HepG2 (cell line): ENCODE data around the gene CBX2. TPM values are rescaled to one million over a fixed set of nuclear protein-coding genes. Genes with fewer than 3 reads are reported as not detected.

ENCODE experiments used
- FOXC1 ChIP-seq: sonication (generic); formaldehyde crosslinking; IDR thresholded peaks from 2 replicates; pipeline ENCODE4 v1.8.0; 2022; ENCODE audit warnings: mild to moderate bottlenecking, missing genetic modification reagents, borderline replicate concordance
- FOXP1 ChIP-seq, 2 experiments: fragments of 450-650 bp in 1 of 2; IDR thresholded peaks; 2 replicates each; pipeline ENCODE4 v1.6.1; 2017 to 2018; ENCODE audit warnings: antibody characterized with exemption in 1 of 2
- HDAC1 ChIP-seq: sonication (generic); formaldehyde crosslinking; IDR thresholded peaks from 2 replicates; pipeline ENCODE4 v1.5.1; 2020; ENCODE audit warnings: mild to moderate bottlenecking, missing genetic modification reagents
- IRF2 ChIP-seq: IDR thresholded peaks from 2 replicates; pipeline ENCODE4 v1.6.1; 2018; ENCODE audit warnings: missing genetic modification reagents, missing compliant biosample characterization
- IRF9 ChIP-seq: sonication (generic); formaldehyde crosslinking; IDR thresholded peaks from 2 replicates; pipeline ENCODE4 v1.8.0; 2022; ENCODE audit warnings: missing genetic modification reagents, mild to moderate bottlenecking, borderline replicate concordance
- MATR3 ChIP-seq: sonication (generic); formaldehyde crosslinking; IDR thresholded peaks from 2 replicates; pipeline ENCODE4 v1.4.0; 2020; ENCODE audit warnings: missing genetic modification reagents
- NONO ChIP-seq, 2 experiments: fragments of 450-650 bp in 1 of 2; sonication (generic) in 1 of 2; formaldehyde crosslinking in 1 of 2; IDR thresholded peaks in 1 of 2; conservative IDR thresholded peaks in 1 of 2; 2 replicates each; pipeline versions ENCODE4 v1.6.1 to v1.8.0; 2017 to 2022; ENCODE audit warnings: mild to moderate bottlenecking in 1 of 2, missing genetic modification reagents in 1 of 2, moderate library complexity in 1 of 2
- PAXIP1 ChIP-seq: sonication (generic); formaldehyde crosslinking; conservative IDR thresholded peaks from 2 replicates; pipeline ENCODE4 v1.4.0; 2020; ENCODE audit warnings: mild to moderate bottlenecking, missing genetic modification reagents, moderate library complexity
- POLR2G ChIP-seq: fragments of 200-400 bp; formaldehyde crosslinking; IDR thresholded peaks from 2 replicates; pipeline ENCODE4 v1.6.1; 2018; ENCODE audit warnings: mild to moderate bottlenecking, low read depth, low read length, moderate library complexity
- RNF219 ChIP-seq: sonication (generic); formaldehyde crosslinking; IDR thresholded peaks from 2 replicates; pipeline ENCODE4 v1.5.0; 2020; ENCODE audit warnings: mild to moderate bottlenecking, missing genetic modification reagents
- RXRB ChIP-seq: IDR thresholded peaks from 2 replicates; pipeline ENCODE4 v1.6.1; 2016; ENCODE audit warnings: borderline replicate concordance, missing genetic modification reagents, missing compliant biosample characterization
- SMARCC2 ChIP-seq: fragments of 450-650 bp; IDR thresholded peaks from 2 replicates; pipeline ENCODE4 v1.6.1; 2017; ENCODE audit warnings: antibody characterized with exemption, mild to moderate bottlenecking
- SMARCE1 ChIP-seq: fragments of 450-650 bp; IDR thresholded peaks from 2 replicates; pipeline ENCODE4 v1.6.1; 2017; ENCODE audit warnings: borderline replicate concordance
- ZNF501 ChIP-seq: sonication (generic); formaldehyde crosslinking; IDR thresholded peaks from 2 replicates; pipeline ENCODE4 v1.5.1; 2020; ENCODE audit warnings: mild to moderate bottlenecking, moderate library complexity, missing genetic modification reagents
- ZNF513 ChIP-seq: sonication (generic); formaldehyde crosslinking; conservative IDR thresholded peaks from 2 replicates; pipeline ENCODE4 v1.5.0; 2020; ENCODE audit warnings: missing genetic modification reagents
- ZNF543 ChIP-seq: sonication (generic); formaldehyde crosslinking; IDR thresholded peaks from 2 replicates; pipeline ENCODE4 v1.4.0; 2020; ENCODE audit warnings: mild to moderate bottlenecking, missing genetic modification reagents
- ZNF576 ChIP-seq: sonication (generic); formaldehyde crosslinking; IDR thresholded peaks from 2 replicates; pipeline ENCODE4 v1.4.0; 2020; ENCODE audit warnings: mild to moderate bottlenecking, missing genetic modification reagents
- ZNF740 ChIP-seq: sonication (generic); formaldehyde crosslinking; IDR thresholded peaks from 2 replicates; pipeline ENCODE4 v1.4.0; 2020; ENCODE audit warnings: missing genetic modification reagents
- ZNF777 ChIP-seq: sonication (generic); formaldehyde crosslinking; IDR thresholded peaks from 2 replicates; pipeline ENCODE4 v1.4.0; 2020; ENCODE audit warnings: missing genetic modification reagents
- polyA plus RNA-seq, 8 experiments: library from polyadenylated mRNA; depleted of rRNA in 3 of 8; stranded (reverse) in 7 of 8; unstranded in 1 of 8; fragments of >200 nt; fragmentation: Illumina TruSeq in 4 of 8; extraction: Trizol in 4 of 8; gene quantifications; 2 replicates each; pipeline versions ENCODE4 v1.2.1 to v1.2.3, GENCODE V29; 2011 to 2016; ENCODE audit warnings: low read depth in 4 of 8, missing spikeins in 1 of 8, mixed read lengths in 1 of 8; ENCODE audit not compliant: insufficient read depth in 1 of 8
- total RNA-seq, 5 experiments: library from RNA; depleted of rRNA; stranded (reverse); fragments of >200 nt; fragmentation: Illumina TruSeq; extraction: Trizol; gene quantifications; 2 replicates each; pipeline ENCODE4 v1.2.3, GENCODE V29; 2016; ENCODE audit warnings: low read depth in 1 of 5

Gene CBX2
- total and polyA plus RNA-seq, 2 of the 13 experiments (the other 11 are each of a cell fraction or from before 2014, with no cell fraction given): 14.5 to 31.1 TPM

- TF ChIP-seq ZNF576 (CRISPR knock-in tag): peak; percentile 85; the same call in 1 of the 2 replicates
- TF ChIP-seq NONO (IDR thresholded peaks at IDR 0.05): no peak
- TF ChIP-seq NONO (CRISPR knock-in tag; conservative IDR thresholded peaks at IDR 0.05): 0 out of 2 replicates have a peak, but pooled peaks have one; percentile 23
- no peak for TF ChIP-seq ZNF740 (CRISPR knock-in tag)
- no peak for TF ChIP-seq SMARCC2
- TF ChIP-seq ZNF777: peak; percentile 100
- TF ChIP-seq HDAC1 (CRISPR knock-in tag): peak; percentile 60
- peak; percentile 82 for TF ChIP-seq ZNF543 (CRISPR knock-in tag)
- peak; percentile 94 for TF ChIP-seq IRF9 (CRISPR knock-in tag)
- TF ChIP-seq MATR3 (CRISPR knock-in tag): no peak
- TF ChIP-seq SMARCE1: no peak
- TF ChIP-seq FOXP1 (IDR thresholded peaks at IDR 0.05): no peak
- no peak for TF ChIP-seq FOXP1 (CRISPR knock-in tag; IDR thresholded peaks at IDR 0.05)
- TF ChIP-seq FOXC1 (CRISPR knock-in tag): peak; percentile 98
- TF ChIP-seq PAXIP1 (CRISPR knock-in tag): peak; percentile 52; the same call in 1 of the 2 replicates
- TF ChIP-seq ZNF501 (CRISPR knock-in tag): peak; percentile 79
- no peak for TF ChIP-seq RNF219 (CRISPR knock-in tag)
- TF ChIP-seq RXRB (CRISPR knock-in tag): 0 out of 2 replicates have a peak, but pooled peaks have one; percentile 8
- TF ChIP-seq IRF2: peak; percentile 65; the same call in 1 of the 2 replicates
- no peak for TF ChIP-seq POLR2G
- TF ChIP-seq ZNF513 (CRISPR knock-in tag): no peak
Observed at GRCh38 chr17:79803997-79804855, 26.3 kb downstream of the CBX2 start (continued).
